ENCODE data around the gene SLC26A5. TPM values are rescaled to one million over a fixed set of nuclear protein-coding genes. Genes with fewer than 3 reads are reported as not detected.
A peak's percentile ranks its signal among the peaks of the same experiment; 100 is the strongest.

SLC26A5 gene
- total and polyA plus RNA-seq, 2 experiments from 2014 or later = 0.30 TPM; not detected in 1

DNA sequence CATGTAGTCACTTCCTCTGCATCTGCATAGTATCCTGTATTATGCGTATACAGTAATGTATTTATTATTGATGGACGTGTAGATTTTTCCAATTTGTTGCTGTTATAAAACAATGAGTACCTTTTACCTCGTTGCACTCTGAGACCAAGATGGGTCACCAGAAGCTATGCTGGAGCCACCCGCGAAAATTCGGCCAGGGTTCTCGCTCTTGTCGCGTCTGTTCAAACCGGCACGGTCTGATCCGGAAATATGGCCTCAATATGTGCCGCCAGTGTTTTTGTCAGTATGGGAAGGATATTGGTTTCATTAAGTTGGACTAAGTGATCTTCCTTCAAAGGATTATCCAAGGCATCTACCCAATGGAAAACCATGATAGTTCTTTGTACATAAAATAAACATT is 97.6 kb downstream of the SLC26A5 start:
- Histone ChIP-seq H3K4me2 (peak overlapping the region; percentile 96), H3K79me2 (peaks cover 75% of the 10 kb centered on the region), H3K9me2 (replicated peaks; ENCODE audit: insufficient read depth) (no peaks in the 10 kb centered on the region), H4K20me1 (ENCODE audit: insufficient read depth, poor library complexity, severe bottlenecking) (peaks cover 36% of the 10 kb centered on the region), H3K4me1 (ENCODE audit: insufficient read depth) (peaks cover 21% of the 10 kb centered on the region), H3K9me3 (ENCODE audit: low read depth) (no peaks in the 10 kb centered on the region), H3K27ac (peak overlapping the region; percentile 92), H3K36me3 (replicated peaks; ENCODE audit: insufficient read depth, low read depth) (no peaks in the 10 kb centered on the region), H3K4me3 (peak overlapping the region; percentile 59), H2AFZ (peak overlapping the region; percentile 75), H3K27me3 (no peaks in the 10 kb centered on the region)
- DNase-seq (ENCODE audit: low spot score) = no peak
- TF ChIP-seq CTCF (IDR thresholded peaks at IDR 0.05; ENCODE audit: poor library complexity) (no peak), EZH2 (IDR thresholded peaks at IDR 0.05; ENCODE audit: borderline replicate concordance) (no peak), EZH2phosphoT487 (IDR thresholded peaks at IDR 0.05; ENCODE audit: low read depth, severe bottlenecking, unreplicated experiment) (no peak)
- WGBS (ENCODE audit: low lambda C conversion rate, missing lambda C conversion rate) = 26% methylated on average over 13 of the region's 13 CpGs

- Histone ChIP-seq H3K27ac (peak within 1 kb of the TSS; percentile 92), H2AFZ (peak within 1 kb of the TSS; percentile 75), H3K9me3 (ENCODE audit: low read depth) (no peaks in the 10 kb centered on the region), H4K20me1 (ENCODE audit: insufficient read depth, poor library complexity, severe bottlenecking) (peaks cover 36% of the 10 kb centered on the region), H3K4me2 (peak within 1 kb of the TSS; percentile 96), H3K36me3 (replicated peaks; ENCODE audit: insufficient read depth, low read depth) (no peaks in the 10 kb centered on the region), H3K4me1 (ENCODE audit: insufficient read depth) (peaks cover 29% of the 10 kb centered on the region), H3K9me2 (replicated peaks; ENCODE audit: insufficient read depth) (no peaks in the 10 kb centered on the region), H3K4me3 (peak within 1 kb of the TSS; percentile 59), H3K27me3 (no peaks in the 10 kb centered on the region), H3K79me2 (peaks cover 75% of the 10 kb centered on the region)
- no peak for TF ChIP-seq EZH2phosphoT487 (IDR thresholded peaks at IDR 0.05; ENCODE audit: low read depth, severe bottlenecking, unreplicated experiment)
- TF ChIP-seq CTCF (IDR thresholded peaks at IDR 0.05; ENCODE audit: poor library complexity) = no peak
- no peak for TF ChIP-seq EZH2 (IDR thresholded peaks at IDR 0.05; ENCODE audit: borderline replicate concordance)
- DNase-seq (ENCODE audit: low spot score) = peak; percentile 85
- 2% methylated on average over 25 of the region's 25 CpGs for WGBS (ENCODE audit: low lambda C conversion rate, missing lambda C conversion rate)
Measured at GRCh38 chr7:103347507-103348267, 98.3 kb downstream of the SLC26A5 start, which contains the start of gene PSMC2. Gene PSMC2, plus strand, starts transcription at chr7:103347643. Its CDS starts 69 bp downstream, at chr7:103347712.

DNA sequence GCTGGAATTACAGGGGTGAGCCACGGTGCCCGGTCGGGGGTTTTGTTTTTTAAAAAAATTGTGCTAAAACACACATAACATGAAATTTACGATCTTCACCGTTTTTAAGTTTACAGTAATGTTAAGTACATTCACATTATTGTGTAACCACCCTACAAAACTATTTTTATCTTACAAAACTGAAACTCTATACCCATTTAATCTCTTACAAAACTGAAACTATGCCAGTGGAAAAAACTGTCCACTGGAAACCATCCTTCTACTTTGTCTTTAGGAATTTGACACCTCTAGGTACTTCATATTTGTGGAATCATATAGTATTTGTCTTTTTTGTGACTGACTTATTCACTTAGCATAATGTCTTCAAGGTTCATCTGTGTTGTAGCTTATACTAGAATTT is 99.6 kb downstream of the SLC26A5 start:
- Histone ChIP-seq H3K36me3 (replicated peaks; ENCODE audit: insufficient read depth, low read depth) (no peaks in the 10 kb centered on the region), H3K27me3 (no peaks in the 10 kb centered on the region), H3K4me1 (ENCODE audit: insufficient read depth) (peaks cover 29% of the 10 kb centered on the region), H3K9me3 (ENCODE audit: low read depth) (no peaks in the 10 kb centered on the region), H4K20me1 (ENCODE audit: insufficient read depth, poor library complexity, severe bottlenecking) (peaks cover 30% of the 10 kb centered on the region), H3K4me2 (no peak overlapping the region), H3K27ac (no peak overlapping the region), H3K9me2 (replicated peaks; ENCODE audit: insufficient read depth) (no peaks in the 10 kb centered on the region), H3K4me3 (no peak overlapping the region), H3K79me2 (peaks cover 75% of the 10 kb centered on the region), H2AFZ (no peak overlapping the region)
- 89% methylated on average over 5 of the region's 5 CpGs for WGBS (ENCODE audit: low lambda C conversion rate, missing lambda C conversion rate)
- no peak for DNase-seq (ENCODE audit: low spot score)
- no peak for TF ChIP-seq CTCF (IDR thresholded peaks at IDR 0.05; ENCODE audit: poor library complexity)
